Daoy (cell line): ENCODE data around the gene CXCR6. TPM values are rescaled to one million over a fixed set of nuclear protein-coding genes. Genes with fewer than 3 reads are reported as not detected.
A peak's percentile ranks its signal among the peaks of the same experiment; 100 is the strongest.

ENCODE experiments used
- DNase-seq: peaks from one replicate; pipeline ENCODE4 v3.0.0-alpha.2; 2015; ENCODE audit warnings: low read depth
- total RNA-seq: library from RNA; depleted of rRNA; stranded (reverse); fragments of >200 nt; shearing (Covaris generic); gene quantifications from 2 replicates; pipeline ENCODE4 v1.2.3, GENCODE V29; 2014

CXCR6 gene
- total RNA-seq, 1 experiment from 2014 or later, result not detected

DNA sequence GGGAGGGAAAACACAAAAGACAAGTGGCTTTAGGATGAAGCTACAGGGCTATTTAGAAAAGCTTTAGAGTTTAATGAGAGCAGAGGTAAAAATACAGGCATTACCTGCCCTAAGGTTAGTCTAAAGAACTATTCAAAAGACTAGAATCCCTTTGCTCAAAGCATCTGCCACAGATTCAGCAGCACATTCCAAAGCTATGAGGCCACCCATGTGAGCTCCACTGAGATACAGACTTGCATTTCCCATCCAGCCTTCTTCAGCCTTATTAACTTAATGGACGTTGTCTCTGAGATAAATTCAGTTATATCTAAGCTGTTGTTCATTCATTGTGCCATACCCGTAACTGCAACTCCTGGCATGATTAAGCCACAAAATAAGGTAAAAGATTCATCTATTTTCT lies 25.4 kb downstream of the CXCR6 start:
- no peak for DNase-seq

DNA sequence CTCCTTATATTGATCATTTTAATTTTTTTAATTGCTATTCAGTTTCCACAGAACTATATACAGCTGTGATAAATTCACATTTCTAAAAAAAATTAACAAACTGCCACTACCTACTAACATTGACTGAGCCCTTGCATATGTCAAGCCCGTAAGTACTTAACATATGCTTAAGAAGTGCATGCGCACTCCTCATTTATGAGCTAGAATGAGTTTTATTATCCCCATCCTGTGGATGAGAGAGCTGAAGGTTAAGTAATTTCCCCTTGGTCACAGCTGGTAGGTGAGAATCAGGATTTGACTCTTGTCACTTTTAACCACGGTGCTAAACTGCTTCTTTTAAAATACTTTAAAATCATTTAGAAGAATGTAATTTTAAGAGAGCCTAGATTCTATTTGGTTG lies 25.9 kb downstream of the CXCR6 start:
- DNase-seq, result no peak

DNA sequence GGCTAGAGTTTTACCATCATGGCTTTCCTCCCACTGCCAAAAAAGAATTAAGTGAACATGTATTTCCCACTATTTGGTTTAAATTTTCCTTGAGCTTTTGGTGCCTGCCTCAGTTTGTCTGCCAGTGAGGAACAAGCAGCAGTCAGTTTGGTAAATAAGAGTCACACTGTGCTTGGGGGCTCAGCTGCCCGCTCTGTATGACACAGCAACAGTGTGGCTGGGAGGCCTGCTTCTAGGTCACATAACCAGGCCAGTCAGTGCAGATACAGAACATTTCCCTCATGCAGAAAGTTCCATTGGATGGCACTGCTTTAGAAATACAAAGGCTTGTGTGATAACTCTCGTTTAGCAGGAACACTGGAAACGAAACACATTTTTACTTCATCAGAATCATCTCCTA lies 26.7 kb downstream of the CXCR6 start:
- no peak for DNase-seq

DNA sequence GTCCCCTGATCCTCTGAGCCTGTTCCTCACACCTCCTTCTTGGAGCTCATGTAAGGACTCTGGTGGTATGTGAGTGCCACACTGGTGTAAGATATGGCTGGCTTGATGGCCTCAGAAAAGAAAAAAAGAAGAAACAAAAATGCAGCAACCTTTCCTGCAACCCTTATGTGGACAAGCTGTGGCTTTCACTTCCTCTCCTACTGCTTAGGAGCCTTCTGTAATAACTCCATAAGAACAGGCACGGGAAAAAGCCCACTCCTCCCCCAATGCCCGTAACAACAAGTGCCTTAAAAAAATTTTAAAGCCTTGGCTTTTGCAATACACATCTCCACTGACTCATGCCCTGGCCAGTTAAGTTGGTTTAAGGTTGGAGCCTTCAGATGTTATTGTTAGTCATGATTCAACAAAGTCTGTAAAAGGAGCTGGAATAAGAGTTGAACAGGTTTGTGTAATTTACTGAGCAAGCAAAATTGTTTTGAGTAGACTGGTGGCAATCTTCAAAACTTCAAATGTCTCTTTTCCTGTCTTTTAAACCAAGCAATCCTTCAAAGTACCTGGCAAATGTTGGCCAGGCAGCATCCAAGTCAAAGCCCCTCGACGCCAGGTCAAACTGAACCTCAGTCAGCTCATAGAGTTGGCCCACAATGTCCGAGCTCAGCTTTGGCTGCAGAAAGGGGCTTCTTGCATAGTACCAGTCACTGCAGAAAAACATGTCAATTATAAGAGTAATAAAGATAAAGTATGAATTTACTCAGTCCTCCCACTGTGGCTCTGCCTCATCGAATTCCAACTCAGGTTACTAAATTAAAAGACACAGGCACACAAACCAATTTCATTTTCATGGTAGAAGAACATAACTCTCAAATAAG lies 29.5 kb downstream of the CXCR6 start:
- DNase-seq, result peak; percentile 47

DNA sequence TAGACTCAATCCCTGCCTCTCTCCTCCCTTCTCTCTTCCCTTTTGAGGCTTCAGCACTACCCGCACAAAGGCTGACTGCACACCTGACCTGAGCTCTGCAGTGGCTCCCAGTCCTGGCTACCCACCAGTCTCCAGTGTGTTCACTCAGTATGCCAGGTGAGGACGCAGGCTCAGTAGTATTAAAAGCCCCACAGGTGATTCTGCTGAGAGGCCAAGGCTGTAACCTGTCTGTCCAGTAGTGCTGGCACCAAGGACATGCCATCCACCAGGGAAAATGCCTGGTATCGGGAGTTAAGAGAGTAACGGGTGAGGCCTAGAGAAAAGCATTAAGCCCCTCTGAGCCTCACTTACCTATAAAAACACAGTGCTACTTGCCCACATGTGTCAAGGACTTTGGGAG lies 31.4 kb downstream of the CXCR6 start:
- DNase-seq, result no peak

DNA sequence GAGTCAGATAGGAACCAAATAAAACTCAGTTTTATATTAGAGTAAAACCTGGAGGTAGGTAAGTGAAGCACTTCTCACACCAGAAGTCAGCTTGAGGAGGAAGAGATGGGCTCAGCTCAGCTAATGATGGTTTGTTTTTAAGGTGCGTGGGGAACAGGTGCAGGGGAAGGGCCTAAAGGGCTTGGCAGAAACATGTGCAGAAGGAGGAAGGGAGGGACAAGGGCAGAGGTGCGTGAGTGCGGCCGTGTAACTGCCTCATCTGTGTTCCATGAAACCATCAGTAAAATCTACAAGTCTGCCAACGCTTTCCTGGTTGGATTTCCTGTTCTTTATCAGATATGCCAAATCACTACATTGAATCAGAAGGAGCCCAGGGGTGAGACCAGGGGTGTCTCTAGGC lies 32.4 kb downstream of the CXCR6 start:
- no peak for DNase-seq

DNA sequence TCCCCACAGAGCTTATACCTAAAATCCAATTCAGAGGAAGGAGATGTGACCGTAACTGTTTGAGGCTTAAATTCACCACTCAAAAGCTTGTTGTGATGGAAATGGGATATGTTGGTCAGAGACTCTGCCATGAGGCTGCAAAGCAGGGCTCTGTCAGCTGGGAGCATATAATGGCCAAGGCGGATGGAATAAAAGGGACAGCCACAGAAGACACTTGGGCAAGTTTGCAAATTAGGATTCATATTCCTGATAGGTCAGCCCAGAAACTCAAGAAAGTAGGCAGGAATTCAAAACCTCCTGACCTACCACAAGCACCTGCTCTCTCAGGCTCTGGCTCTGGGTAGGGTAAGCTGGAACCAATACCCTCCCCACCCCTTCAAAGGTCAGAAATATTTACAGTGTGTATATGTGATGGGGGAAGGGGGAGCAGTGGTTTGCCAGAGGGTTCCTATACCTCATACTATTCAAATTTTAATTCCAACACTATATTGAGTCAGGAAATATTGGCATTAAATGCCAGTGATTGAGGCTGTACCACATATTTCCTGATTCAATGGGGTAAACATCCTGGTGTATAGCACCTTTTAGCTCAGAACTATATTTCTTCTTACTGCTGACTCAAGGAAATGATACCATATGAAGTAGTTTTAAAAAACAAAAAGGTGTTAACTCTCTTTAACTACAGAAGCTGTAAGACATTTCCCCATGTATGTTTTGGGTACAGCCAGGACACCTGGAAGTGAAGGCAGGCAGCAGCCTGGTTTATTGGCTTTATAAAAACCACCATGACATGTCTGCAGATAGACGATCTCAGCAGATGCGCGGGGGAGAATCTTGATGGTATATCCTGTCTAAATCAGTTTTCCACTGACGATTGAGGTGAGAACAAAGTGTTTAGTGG lies 33.2 kb downstream of the CXCR6 start:
- DNase-seq, result no peak

DNA sequence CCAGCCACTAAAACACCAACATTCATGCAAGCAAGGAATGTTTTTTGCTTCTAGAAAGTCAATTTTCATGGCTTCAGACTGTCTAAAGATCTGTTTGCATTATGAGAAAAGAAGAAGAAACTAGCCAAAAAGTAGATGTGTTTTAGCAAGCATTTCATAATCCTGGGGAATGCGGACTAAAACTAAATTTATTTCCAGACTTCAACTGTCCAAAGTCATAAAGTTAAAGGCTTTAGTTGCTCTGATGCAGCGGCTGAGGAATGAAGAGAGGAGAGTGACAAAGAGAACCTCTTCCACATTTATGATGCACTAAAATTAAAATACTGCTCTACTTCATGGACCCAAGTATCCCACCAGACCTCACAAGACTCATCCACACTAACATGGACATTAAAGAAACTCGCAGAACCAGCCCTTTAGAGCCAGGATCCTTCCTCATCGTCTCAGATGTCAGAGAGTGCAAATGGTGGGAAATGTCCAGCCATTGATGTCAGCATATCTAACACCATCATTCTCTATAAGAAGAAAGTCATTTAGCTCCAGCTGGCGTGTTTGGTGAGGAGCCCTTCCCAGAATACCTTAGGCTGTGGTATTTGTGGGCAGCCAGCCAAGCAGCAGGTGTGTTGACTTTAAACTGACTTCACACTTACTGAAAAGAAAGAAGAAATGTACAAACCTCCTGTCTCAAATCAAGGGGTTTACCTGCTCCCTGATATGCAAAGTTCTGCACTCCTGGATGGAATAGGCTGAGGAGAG lies 34.9 kb downstream of the CXCR6 start:
- DNase-seq, result no peak

DNA sequence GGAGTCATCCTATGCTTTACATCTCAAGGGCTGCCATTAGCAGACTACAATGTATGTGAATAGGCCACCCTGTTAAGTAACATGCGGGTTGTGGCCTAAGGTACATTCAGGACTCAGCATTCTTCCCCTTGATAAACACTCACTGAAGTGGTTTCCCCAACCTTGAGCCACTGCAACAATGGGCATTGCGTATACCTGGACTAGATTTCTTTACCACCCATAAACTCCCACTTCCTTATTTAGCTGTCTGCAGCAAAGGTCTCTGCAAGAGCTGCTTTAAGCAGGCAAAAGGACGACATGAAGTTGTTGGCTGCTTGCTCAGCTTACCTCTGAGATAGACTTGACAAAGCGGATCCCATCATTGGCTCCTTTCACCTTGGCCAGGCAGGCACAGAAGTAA lies 36.1 kb downstream of the CXCR6 start:
- DNase-seq, result no peak

DNA sequence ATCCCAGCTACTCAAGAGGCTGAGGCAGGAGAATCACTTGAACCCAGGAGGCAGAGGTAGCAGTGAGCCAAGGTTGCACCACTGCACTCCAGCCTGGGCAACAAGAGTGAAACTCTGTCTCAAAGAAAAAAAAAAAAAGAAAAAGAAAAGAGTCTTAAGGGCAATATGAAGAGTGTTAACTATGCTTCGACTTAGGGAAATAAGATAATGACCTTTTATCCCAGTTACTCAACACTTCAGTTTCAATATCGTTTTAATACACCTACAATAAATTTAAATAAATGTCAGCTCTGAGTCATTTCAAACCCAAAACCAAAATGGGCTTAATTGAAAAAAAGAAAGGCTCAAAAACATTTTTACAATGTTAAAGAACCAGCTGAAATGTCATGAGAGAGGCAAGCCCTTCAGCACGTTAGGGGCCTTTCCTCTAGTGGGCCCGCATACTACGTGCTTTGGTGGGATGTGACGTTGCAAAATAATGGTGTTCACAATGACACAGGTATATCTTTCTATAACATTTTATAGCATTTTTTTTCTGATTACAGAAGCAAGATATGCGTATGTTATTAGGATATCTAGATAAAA lies 37.1 kb downstream of the CXCR6 start:
- no peak for DNase-seq

DNA sequence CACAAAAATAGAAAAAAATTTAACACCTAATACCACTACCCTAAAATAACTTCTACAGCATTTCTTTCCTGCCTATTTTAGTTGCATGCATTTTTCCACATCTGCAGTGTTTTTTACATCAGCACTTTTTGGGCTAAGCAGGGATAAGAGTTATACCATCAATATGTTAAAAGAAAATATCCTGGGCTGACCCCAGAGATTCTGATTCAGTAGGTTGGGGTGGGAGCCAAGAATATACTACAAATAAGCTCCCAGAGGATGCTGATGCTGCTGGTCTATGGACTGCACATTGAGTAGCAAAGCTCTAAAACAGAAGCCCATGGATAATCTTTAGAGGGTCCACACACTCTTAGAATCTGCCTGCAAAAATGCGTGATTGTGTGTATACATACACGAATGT lies 37.6 kb downstream of the CXCR6 start:
- no peak for DNase-seq

DNA sequence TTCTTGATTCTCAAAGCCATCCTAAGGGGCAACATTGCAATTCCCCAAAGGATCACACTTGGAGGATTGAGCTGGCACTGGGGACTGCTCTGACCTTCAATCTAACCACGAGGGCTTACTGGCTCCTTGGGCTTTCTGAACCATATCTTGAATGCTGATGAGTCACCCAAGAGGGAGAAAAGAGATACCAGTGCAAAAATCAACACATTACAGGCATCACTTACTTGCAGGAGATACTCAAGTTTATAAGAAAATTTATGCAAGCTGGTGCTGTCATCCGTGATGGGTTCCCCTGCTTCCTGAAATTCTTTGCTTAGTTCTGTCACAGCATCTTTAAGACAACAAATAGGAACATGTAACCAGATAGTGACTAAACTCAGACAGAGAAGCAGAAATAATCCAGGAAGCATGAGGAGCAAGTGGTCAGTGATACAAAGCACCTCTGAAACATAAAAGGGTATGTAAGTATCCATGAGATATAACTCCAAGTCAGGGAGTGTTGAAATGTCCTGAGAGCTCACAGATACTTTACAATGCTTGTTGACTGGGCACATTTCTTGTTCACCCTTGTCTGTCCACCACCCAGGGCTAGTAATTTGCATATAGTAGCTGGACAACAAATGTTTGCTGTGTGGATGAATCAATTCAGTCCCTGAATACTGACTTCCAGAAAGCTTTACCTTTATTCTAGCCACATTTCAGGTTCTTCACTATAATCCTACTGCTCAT lies 38.2 kb downstream of the CXCR6 start:
- DNase-seq, result no peak

DNA sequence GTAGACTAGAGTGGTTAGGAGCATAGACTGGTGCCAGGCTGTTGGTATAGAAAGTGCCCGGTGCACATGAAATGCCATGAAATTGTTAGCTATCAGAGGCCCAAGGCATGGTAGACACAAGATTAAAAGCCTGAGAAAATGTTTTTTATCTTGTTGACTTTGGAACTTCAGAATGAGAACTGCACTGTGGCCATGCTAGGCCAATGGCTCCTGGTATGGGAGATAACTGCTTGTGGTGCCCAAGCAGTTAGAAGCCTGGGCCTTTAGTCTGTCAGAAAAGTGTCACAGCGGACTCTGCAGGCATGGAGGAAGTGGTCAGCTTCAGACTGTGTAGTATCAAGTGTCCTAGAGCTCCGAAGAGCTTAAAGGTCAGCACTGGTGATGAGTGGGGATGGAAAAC lies 40.5 kb downstream of the CXCR6 start:
- DNase-seq, result no peak

DNA sequence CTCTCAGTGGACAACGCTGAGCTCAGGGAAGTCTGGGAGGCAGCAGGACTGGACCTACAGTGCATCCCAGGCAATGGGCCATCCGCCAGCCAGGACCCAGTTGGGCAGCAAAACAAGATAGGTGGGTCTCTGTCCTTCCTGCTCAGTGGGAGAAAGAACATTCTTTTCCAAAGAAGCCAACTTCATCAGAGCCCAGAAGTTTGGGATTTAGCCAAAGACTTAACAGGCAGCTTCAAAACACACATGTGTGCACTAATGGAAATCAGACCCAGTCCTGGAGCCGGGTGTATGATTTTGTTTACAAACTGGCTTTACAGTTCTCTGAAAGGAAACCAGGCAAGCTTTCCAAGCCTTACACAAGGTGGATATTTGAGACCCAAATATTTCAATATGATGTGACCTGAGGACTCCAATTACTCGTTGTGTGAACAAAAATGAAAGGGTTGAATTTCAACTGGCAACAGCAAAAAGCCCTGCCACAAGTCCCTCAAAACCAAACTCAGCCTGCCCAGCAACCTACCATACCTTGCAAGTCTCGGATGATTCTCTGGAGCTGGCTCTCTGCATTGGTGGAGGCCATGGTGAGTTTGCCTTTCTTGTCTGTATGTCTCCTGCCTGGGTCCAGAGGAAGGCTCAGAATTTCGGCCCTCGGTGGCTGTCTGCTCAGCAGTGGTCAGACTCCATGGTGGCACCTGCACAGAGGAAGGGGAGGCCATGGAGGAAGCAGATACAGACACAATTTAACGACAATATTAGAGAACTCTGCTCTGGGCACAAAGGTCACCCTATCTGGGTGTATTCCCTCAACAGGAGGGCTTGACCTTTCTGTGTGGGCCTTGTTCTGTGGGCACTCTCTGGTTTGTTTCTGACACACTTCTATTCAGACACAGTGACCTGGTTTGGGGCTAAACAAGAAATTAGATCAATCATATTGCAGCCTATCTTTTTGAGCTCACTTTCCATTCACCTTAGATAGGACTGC lies 41.4 kb downstream of the CXCR6 start:
- no peak for DNase-seq

DNA sequence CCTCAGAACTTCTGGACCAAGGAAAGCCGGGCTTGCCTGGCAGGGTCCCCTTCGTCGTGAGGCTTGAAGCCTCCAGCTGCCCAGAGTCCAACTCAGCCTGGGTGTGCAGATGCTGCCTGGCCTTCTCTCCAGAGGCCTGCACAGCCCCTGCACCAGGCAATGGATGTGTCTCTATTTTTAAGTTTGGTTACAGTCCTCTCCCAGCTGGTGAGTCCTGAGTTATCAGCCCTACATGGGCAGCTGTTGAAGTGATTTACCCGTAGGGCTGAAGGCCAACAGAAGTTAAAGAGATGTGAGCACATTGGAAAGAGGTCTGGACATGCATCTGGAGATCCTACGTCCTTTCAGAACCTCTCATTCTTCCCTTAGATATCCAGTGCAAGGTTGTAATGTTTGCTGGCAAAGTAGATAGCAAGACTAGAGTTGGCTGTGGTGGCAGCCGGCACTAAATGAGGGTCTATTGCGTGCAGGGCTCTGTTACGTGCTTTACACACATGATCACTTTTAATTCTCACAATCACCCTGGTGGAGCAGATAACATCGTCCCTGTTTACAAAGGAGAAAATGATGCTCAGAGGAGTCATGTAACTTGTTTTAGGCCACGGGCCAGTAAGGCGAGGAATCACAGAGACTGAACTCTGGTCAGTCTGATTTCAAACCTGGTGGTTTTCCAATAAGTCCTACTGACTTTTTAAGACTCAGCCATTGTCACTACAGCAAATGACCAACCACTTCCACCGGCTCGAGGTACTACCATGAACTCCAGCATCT lies 42.5 kb downstream of the CXCR6 start:
- DNase-seq, result no peak

DNA sequence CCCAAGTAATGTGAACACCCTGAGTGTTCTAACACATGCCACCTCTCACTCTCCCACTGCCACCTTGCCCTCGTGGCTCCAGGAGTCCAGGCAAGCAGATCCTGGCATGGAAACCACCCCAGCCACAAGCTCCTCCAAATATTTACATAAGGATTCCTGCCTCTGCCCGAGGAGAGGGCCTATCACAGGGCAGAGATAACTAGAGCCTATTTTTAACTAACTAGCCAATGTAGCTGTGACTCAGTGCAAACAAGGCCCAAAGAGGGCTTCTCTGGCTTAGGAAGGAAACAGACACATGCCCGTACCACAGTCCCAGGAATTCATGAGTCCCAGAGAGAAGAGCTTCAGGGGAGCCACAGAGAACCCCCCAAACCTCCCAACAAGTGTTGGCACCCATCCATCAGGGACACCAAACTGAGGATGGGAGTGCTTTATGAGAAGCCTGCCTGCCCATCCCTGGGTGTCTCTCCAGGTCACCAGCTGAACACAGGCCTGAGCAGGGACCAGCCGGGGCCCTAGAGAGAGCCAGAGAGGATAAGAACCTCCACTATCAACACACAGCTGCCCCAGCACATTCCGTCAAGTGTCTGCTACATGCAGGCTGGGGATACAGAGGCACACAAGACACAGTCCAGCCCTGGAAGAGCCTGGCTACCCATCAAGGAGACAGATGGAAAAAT lies 43.2 kb downstream of the CXCR6 start:
- DNase-seq, result peak; percentile 59

DNA sequence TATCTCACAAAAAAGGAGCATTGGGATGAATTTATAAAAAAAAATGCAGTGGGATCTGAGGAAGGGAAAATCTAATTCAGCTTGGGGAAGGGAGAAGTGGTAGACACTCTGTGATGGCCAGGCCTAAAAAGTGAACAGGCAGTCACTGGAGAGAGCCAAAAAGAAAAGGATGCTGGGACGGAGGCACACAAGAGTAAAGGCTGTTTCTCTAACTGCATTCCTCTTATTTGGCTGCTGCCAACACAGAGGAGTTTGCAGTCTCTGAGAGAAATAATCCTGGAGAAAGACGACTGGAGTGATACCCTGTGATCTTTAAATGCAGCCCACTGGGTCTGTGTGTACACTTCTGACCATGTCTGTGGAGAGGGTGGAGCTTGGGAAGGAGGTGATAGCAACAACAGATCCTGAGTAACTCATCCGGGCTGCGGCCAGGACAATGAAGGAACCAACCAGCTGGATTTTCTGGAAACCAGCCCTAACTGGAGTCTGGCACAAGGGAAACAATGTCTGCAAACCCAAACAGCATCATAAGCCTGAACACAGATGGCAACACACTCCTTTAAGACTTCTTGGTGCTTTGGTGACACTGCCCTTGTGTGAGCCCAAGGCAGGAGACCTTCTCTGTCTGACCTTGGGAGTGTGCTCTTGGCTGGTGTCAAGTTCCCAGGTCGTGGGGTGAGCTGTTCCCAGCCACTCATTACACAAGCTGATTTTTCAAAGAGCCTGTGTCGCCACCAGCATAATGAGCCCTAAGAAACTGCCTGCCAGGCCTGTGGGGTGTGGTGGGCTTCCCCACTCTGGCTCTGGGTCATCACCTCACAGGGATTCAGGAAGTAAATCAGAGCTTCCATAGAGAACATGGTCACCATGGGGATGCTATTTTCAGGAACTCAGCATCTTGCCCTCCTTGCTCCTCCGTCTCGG lies 44.4 kb downstream of the CXCR6 start:
- DNase-seq, result no peak
